Measurements from ENCODE around the gene MIGA1. TPM values are rescaled to one million over a fixed set of nuclear protein-coding genes. Genes with fewer than 3 reads are reported as not detected.
"Not testable (repeated sequence)": the region's sequence is repeated elsewhere in the genome, so short reads cannot be mapped to it uniquely, and the experiment has no call there.

MIGA1 gene
- total RNA-seq, 1 donor from 2014 or later: 9.7 TPM

DNA sequence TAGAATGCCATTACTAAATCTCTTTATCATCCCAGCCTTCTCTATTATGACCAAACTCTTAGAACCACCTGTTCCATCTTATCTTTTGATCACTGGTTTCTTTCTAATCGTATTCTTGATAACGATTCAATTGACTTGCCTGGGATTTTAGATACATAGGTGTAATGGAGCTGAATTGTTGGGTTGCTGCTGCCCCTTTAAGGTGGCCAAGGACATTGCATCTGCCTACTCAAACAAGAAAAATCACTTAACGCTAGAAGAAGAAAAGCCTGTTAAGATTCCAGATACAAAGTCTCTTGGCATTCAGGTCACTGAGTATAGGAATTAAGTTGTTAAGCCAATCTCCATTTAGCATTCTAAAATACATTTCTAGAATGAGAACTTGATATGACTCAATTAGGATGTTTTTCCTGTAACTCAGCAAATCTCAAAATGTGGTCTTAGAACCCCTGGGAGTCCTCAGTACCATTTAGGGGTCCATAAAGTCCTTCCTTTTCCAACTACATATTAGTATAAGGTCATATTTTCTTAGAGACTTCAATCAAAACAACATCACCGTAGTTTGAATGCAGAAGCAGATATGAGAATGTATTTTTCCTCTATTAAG, 121.3 kb downstream of the MIGA1 start:
- DNase-seq (ENCODE audit: low read depth): peak; percentile 70
- TF ChIP-seq, protein P1, sequence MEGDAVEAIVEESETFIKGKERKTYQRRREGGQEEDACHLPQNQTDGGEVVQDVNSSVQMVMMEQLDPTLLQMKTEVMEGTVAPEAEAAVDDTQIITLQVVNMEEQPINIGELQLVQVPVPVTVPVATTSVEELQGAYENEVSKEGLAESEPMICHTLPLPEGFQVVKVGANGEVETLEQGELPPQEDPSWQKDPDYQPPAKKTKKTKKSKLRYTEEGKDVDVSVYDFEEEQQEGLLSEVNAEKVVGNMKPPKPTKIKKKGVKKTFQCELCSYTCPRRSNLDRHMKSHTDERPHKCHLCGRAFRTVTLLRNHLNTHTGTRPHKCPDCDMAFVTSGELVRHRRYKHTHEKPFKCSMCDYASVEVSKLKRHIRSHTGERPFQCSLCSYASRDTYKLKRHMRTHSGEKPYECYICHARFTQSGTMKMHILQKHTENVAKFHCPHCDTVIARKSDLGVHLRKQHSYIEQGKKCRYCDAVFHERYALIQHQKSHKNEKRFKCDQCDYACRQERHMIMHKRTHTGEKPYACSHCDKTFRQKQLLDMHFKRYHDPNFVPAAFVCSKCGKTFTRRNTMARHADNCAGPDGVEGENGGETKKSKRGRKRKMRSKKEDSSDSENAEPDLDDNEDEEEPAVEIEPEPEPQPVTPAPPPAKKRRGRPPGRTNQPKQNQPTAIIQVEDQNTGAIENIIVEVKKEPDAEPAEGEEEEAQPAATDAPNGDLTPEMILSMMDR (IDR thresholded peaks at IDR 0.05; ENCODE audit: insufficient read depth, low read length, severe bottlenecking): peak; percentile 54
- FAIRE-seq: peak; percentile 40

DNA sequence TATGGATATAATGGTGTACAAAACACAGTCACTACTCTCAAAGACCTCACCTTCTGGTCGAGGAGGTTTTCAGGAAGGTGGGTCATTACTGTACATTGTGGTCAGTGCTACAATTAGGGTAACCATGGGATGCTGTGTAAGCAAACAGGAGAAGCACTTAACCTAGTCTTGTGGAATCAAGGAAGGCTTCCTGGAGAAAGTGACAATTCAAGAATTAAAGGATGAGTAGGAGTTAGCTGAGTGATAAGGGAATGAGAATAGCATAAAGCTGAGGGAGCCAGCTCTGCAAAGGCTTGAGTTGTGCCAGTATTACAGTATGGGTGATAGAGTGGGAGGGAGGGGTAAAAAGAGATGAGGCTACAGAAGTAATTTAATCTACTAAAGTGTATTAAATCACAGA, 126.2 kb downstream of the MIGA1 start:
- no peak for FAIRE-seq
- Histone ChIP-seq H3K4me3 (ENCODE audit: low read depth, low read length) (no peak overlapping the region), H3K36me3 (ENCODE audit: control insufficient read depth, insufficient read depth, low read length) (no peaks in the 10 kb centered on the region), H3K27me3 (ENCODE audit: control insufficient read depth, insufficient read depth, low read length) (no peaks in the 10 kb centered on the region)
- TF ChIP-seq, protein P1 (IDR thresholded peaks at IDR 0.05; ENCODE audit: insufficient read depth, low read length, severe bottlenecking): no peak
- DNase-seq (ENCODE audit: low read depth): no peak

More for the DNA sequence above, 121.3 kb downstream of the MIGA1 start:
- no peaks in the 10 kb centered on the region for H3K36me3 ChIP-seq (ENCODE audit: control insufficient read depth, insufficient read depth, low read length)
- no peak overlapping the region for H3K4me3 ChIP-seq (ENCODE audit: low read depth, low read length)
- H3K27me3 ChIP-seq (ENCODE audit: control insufficient read depth, insufficient read depth, low read length): no peaks in the 10 kb centered on the region

DNA sequence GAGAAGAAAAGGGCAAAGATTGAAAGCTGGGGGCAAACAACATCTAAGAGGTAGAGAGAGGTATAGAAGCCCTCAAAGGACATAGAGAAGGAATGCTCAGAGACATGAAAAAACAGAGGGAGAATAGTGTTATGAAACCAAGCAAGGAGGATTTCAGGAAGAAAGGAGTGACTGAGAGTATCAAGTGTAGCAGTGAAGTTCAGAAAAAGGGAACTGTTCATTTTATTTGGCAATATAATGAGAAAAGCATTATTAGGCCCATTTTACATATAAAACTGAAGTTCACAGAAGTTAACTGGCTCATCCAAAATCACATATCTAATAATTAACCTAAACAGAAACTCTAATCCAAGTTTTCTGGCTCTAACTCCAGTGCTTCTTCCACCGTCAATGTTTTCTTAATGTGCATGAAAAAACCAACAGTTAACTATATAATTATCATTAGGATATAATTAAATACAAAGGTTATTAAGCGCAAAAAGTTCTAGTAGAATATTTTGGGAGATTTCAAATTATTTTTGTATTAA, 126.6 kb downstream of the MIGA1 start:
- no peaks in the 10 kb centered on the region for H3K27me3 ChIP-seq (ENCODE audit: control insufficient read depth, insufficient read depth, low read length)
- no peak for DNase-seq (ENCODE audit: low read depth)
- no peak overlapping the region for H3K4me3 ChIP-seq (ENCODE audit: low read depth, low read length)
- TF ChIP-seq, protein P1 (IDR thresholded peaks at IDR 0.05; ENCODE audit: insufficient read depth, low read length, severe bottlenecking): no peak
- FAIRE-seq: no peak
- no peaks in the 10 kb centered on the region for H3K36me3 ChIP-seq (ENCODE audit: control insufficient read depth, insufficient read depth, low read length)

DNA sequence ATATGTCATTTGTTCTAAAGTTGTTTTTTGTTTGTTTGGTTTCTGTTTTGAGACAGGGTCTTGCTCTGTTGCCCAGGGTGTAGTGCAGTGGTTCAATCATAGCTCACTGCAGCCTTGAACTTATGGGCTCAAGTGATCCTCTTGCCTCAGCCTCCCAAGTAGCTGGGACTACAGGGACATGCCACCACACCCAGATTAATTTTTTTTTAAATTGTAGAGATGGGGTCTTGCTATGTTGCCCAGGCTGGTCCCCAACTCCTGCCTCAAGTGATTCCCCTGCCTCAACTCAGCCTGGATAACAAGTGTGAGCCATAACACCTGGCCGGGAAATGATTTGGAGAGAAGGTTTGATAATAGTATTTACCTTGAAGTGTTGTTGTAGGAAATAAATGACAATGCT, 127.2 kb downstream of the MIGA1 start:
- no peaks in the 10 kb centered on the region for H3K36me3 ChIP-seq (ENCODE audit: control insufficient read depth, insufficient read depth, low read length)
- FAIRE-seq (no peak), DNase-seq (ENCODE audit: low read depth) (no peak)
- H3K4me3 ChIP-seq (ENCODE audit: low read depth, low read length): no peak overlapping the region
- H3K27me3 ChIP-seq (ENCODE audit: control insufficient read depth, insufficient read depth, low read length): no peaks in the 10 kb centered on the region
- TF ChIP-seq, protein P1 (IDR thresholded peaks at IDR 0.05; ENCODE audit: insufficient read depth, low read length, severe bottlenecking): no peak

DNA sequence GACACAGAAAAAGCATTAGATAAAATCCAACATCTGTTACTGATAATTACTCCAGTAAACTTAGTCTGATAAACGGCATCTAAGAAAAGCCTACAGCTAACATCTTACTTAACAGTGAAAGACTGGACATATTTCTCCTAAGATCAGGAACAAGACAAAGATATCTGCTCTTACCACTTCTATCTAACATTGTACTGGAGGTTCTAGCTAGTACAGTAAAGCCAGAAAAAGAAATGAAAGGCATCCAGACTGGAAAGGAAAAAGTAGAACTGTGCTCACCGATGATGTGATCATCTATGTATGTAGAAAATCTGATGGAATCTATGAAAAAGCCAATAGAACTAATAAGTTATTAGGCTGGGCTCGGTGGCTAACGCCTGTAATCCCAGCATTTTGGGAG, 130.7 kb downstream of the MIGA1 start:
- H3K27me3 ChIP-seq (ENCODE audit: control insufficient read depth, insufficient read depth, low read length): no peaks in the 10 kb centered on the region
- DNase-seq (ENCODE audit: low read depth) (no peak), FAIRE-seq (no peak)
- TF ChIP-seq, protein P1 (IDR thresholded peaks at IDR 0.05; ENCODE audit: insufficient read depth, low read length, severe bottlenecking): no peak
- H3K36me3 ChIP-seq (ENCODE audit: control insufficient read depth, insufficient read depth, low read length): no peaks in the 10 kb centered on the region
- H3K4me3 ChIP-seq (ENCODE audit: low read depth, low read length): no peak overlapping the region

DNA sequence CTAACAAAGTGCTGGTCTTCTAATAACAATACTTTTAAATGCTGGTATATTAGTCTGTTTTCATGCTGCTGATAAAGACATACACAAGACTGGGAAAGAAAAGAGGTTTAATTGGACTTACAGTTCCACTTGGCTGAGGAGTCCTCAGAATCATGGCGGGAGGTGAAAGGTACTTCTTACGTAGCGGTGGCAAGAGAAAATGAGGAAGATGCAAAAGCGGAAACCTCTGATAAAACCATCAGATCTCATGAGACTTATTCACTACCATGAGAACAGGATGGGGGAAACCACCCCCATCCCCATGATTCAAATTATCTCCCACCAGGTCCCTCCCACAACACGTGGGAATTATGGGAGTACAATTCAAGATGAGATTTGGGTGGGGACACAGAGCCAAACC, 139.5 kb downstream of the MIGA1 start:
- not testable (repeated sequence) for H3K27me3 ChIP-seq (ENCODE audit: control insufficient read depth, insufficient read depth, low read length); H3K36me3 ChIP-seq (ENCODE audit: control insufficient read depth, insufficient read depth, low read length); DNase-seq (ENCODE audit: low read depth); H3K4me3 ChIP-seq (ENCODE audit: low read depth, low read length); FAIRE-seq
